Naive B cell (primary cell): Measurements from ENCODE around the gene GALNT17. TPM values are rescaled to one million over a fixed set of nuclear protein-coding genes. Genes with fewer than 3 reads are reported as not detected.

Experiments
- ATAC-seq, 2 donors: fragments of 150-1000 bp; cut with Tn5 transposase; 2 replicates each; pipeline ENCODE4 v1.10.0; 2021; ENCODE audit warnings: low read depth in 2 of 2, mild to moderate bottlenecking in 2 of 2, moderate library complexity in 2 of 2
- DNase-seq: peaks from one replicate; pipeline ENCODE4 v3.0.0; 2022
- H3K27ac Mint-ChIP-seq, 6 donors: one replicate each; pipeline ENCODE4 v1.8.0; 2020 to 2022; ENCODE audit warnings: mild to moderate bottlenecking in 6 of 6, mixed read lengths in 6 of 6, moderate library complexity in 5 of 6, inconsistent platforms in 2 of 6
- H3K27me3 Mint-ChIP-seq, 3 donors: one replicate each; pipeline ENCODE4 v1.8.0; 2021 to 2022; ENCODE audit warnings: mixed read lengths in 3 of 3, mild to moderate bottlenecking in 1 of 3
- H3K36me3 Mint-ChIP-seq, 2 donors: one replicate each; pipeline ENCODE4 v1.8.0; 2020 to 2022; ENCODE audit warnings: mixed read lengths in 2 of 2, inconsistent platforms in 1 of 2, mild to moderate bottlenecking in 1 of 2
- H3K4me1 Mint-ChIP-seq, 3 donors: one replicate each; pipeline ENCODE4 v1.8.0; 2020 to 2022; ENCODE audit warnings: mixed read lengths in 3 of 3, inconsistent platforms in 1 of 3, mild to moderate bottlenecking in 1 of 3, moderate library complexity in 1 of 3
- H3K4me3 Mint-ChIP-seq, 8 donors: one replicate each; pipeline ENCODE4 v1.8.0; 2020 to 2022; ENCODE audit warnings: mild to moderate bottlenecking in 8 of 8, mixed read lengths in 8 of 8, moderate library complexity in 8 of 8, inconsistent platforms in 2 of 8
- H3K9me3 Mint-ChIP-seq, 7 donors: one replicate each; pipeline ENCODE4 v1.8.0; 2020 to 2022; ENCODE audit warnings: mixed read lengths in 7 of 7, mild to moderate bottlenecking in 5 of 7, inconsistent platforms in 2 of 7, moderate library complexity in 1 of 7
- polyA plus RNA-seq, 6 donors: library from polyadenylated mRNA; unstranded; fragments of 300-500 nt; fragmentation: Illumina TruSeq; gene quantifications; one replicate each; pipeline ENCODE4 v1.2.3, GENCODE V29; 2021; ENCODE audit warnings: low read depth in 6 of 6

Gene GALNT17
- polyA plus RNA-seq, 6 donors from 2014 or later, result not detected

GRCh38 chr7:71135663-71136062 is 3.7 kb downstream of the GALNT17 start:
- peaks cover 20 to 28% (median 24%) of the 10 kb centered on the region in 3 donors for H3K27me3 Mint-ChIP-seq
- ATAC-seq (no peak), DNase-seq (no peak)
- H3K4me3 Mint-ChIP-seq, result no peak overlapping the region
- no peak overlapping the region for H3K27ac Mint-ChIP-seq
- H3K4me1 Mint-ChIP-seq, result peaks cover 0 to 7% (median 0%) of the 10 kb centered on the region in 3 donors
- no peaks in the 10 kb centered on the region for H3K36me3 Mint-ChIP-seq
- peaks cover 0 to 11% (median 3%) of the 10 kb centered on the region in 7 donors for H3K9me3 Mint-ChIP-seq

- no peak for DNase-seq
- Mint-ChIP-seq H3K27ac (no peak overlapping the region), H3K36me3 (no peaks in the 10 kb centered on the region), H3K4me1 (no peaks in the 10 kb centered on the region), H3K9me3 (peaks cover 0 to 11% (median 6%) of the 10 kb centered on the region in 7 donors), H3K4me3 (no peak overlapping the region), H3K27me3 (peaks cover 16 to 17% (median 17%) of the 10 kb centered on the region in 3 donors)
- ATAC-seq, result no peak
Observed at GRCh38 chr7:71137479-71137878, 5.5 kb downstream of the GALNT17 start.

GRCh38 chr7:71140264-71140663 is 8.3 kb downstream of the GALNT17 start:
- DNase-seq (no peak), ATAC-seq (no peak)
- Mint-ChIP-seq H3K36me3 (no peaks in the 10 kb centered on the region), H3K4me3 (no peak overlapping the region), H3K27me3 (no peaks in the 10 kb centered on the region), H3K9me3 (peaks cover 5 to 13% (median 10%) of the 10 kb centered on the region in 7 donors), H3K4me1 (no peaks in the 10 kb centered on the region), H3K27ac (no peak overlapping the region)

- Mint-ChIP-seq H3K36me3 (no peaks in the 10 kb centered on the region), H3K27me3 (no peaks in the 10 kb centered on the region), H3K4me1 (no peaks in the 10 kb centered on the region), H3K9me3 (peaks cover 9 to 23% (median 12%) of the 10 kb centered on the region in 7 donors), H3K27ac (no peak overlapping the region), H3K4me3 (no peak overlapping the region)
- ATAC-seq (no peak), DNase-seq (no peak)
Observed at GRCh38 chr7:71144963-71145362, 13.0 kb downstream of the GALNT17 start.

GRCh38 chr7:71145906-71146901 is 14.3 kb downstream of the GALNT17 start:
- Mint-ChIP-seq H3K4me3 (no peak overlapping the region), H3K4me1 (no peaks in the 10 kb centered on the region), H3K9me3 (peaks cover 10 to 27% (median 14%) of the 10 kb centered on the region in 7 donors), H3K36me3 (no peaks in the 10 kb centered on the region), H3K27me3 (no peaks in the 10 kb centered on the region), H3K27ac (no peak overlapping the region)
- DNase-seq (no peak), ATAC-seq (no peak)

GRCh38 chr7:71148098-71148497 is 16.2 kb downstream of the GALNT17 start:
- Mint-ChIP-seq H3K27me3 (no peaks in the 10 kb centered on the region), H3K4me3 (no peak overlapping the region), H3K36me3 (no peaks in the 10 kb centered on the region), H3K27ac (no peak overlapping the region), H3K9me3 (peaks cover 9 to 27% (median 14%) of the 10 kb centered on the region in 7 donors), H3K4me1 (no peaks in the 10 kb centered on the region)
- ATAC-seq, result no peak
- DNase-seq, result no peak

- Mint-ChIP-seq H3K4me3 (no peak overlapping the region), H3K9me3 (peaks cover 6 to 26% (median 15%) of the 10 kb centered on the region in 7 donors), H3K4me1 (no peaks in the 10 kb centered on the region), H3K27me3 (no peaks in the 10 kb centered on the region), H3K27ac (no peak overlapping the region), H3K36me3 (peaks cover 0 to 5% of the 10 kb centered on the region in 2 donors)
- DNase-seq, result no peak
- ATAC-seq, result no peak
Observed at GRCh38 chr7:71155236-71155635, 23.3 kb downstream of the GALNT17 start.

- Mint-ChIP-seq H3K36me3 (peaks cover 0 to 5% of the 10 kb centered on the region in 2 donors), H3K27me3 (no peaks in the 10 kb centered on the region), H3K27ac (no peak overlapping the region), H3K9me3 (peaks cover 6 to 27% (median 14%) of the 10 kb centered on the region in 7 donors), H3K4me1 (no peaks in the 10 kb centered on the region), H3K4me3 (no peak overlapping the region)
- ATAC-seq (no peak), DNase-seq (no peak)
Observed at GRCh38 chr7:71157757-71158156, 25.8 kb downstream of the GALNT17 start.

- Mint-ChIP-seq H3K4me1 (no peaks in the 10 kb centered on the region), H3K4me3 (no peak overlapping the region), H3K27ac (no peak overlapping the region), H3K27me3 (no peaks in the 10 kb centered on the region), H3K9me3 (peaks cover 0 to 29% (median 8%) of the 10 kb centered on the region in 7 donors), H3K36me3 (no peaks in the 10 kb centered on the region)
- ATAC-seq, result no peak
- DNase-seq, result no peak
Observed at GRCh38 chr7:71165708-71166107, 33.8 kb downstream of the GALNT17 start.

GRCh38 chr7:71171476-71171875 is 39.5 kb downstream of the GALNT17 start:
- Mint-ChIP-seq H3K27ac (no peak overlapping the region), H3K4me1 (no peaks in the 10 kb centered on the region)

GRCh38 chr7:71173955-71174354 is 42.0 kb downstream of the GALNT17 start:
- ATAC-seq (no peak), DNase-seq (no peak)
- Mint-ChIP-seq H3K4me3 (no peak overlapping the region), H3K36me3 (no peaks in the 10 kb centered on the region), H3K27ac (no peak overlapping the region), H3K4me1 (no peaks in the 10 kb centered on the region), H3K27me3 (no peaks in the 10 kb centered on the region), H3K9me3 (peaks cover 7 to 35% (median 15%) of the 10 kb centered on the region in 7 donors)

More at GRCh38 chr7:71171476-71171875, 39.5 kb downstream of the GALNT17 start:
- Mint-ChIP-seq H3K4me3 (no peak overlapping the region), H3K36me3 (no peaks in the 10 kb centered on the region), H3K27me3 (no peaks in the 10 kb centered on the region), H3K9me3 (peaks cover 3 to 26% (median 14%) of the 10 kb centered on the region in 7 donors)
- ATAC-seq (no peak), DNase-seq (no peak)

GRCh38 chr7:71182438-71182935 is 50.5 kb downstream of the GALNT17 start:
- no peak overlapping the region for H3K4me3 Mint-ChIP-seq
- H3K36me3 Mint-ChIP-seq, result no peaks in the 10 kb centered on the region
- no peaks in the 10 kb centered on the region for H3K4me1 Mint-ChIP-seq
- DNase-seq, result no peak
- no peaks in the 10 kb centered on the region for H3K27me3 Mint-ChIP-seq
- no peak for ATAC-seq
- H3K9me3 Mint-ChIP-seq, result peaks cover 2 to 25% (median 14%) of the 10 kb centered on the region in 7 donors
- no peak overlapping the region for H3K27ac Mint-ChIP-seq

GRCh38 chr7:71184136-71184535 is 52.2 kb downstream of the GALNT17 start:
- DNase-seq (no peak), ATAC-seq (no peak)
- Mint-ChIP-seq H3K4me3 (no peak overlapping the region), H3K4me1 (no peaks in the 10 kb centered on the region), H3K27me3 (no peaks in the 10 kb centered on the region), H3K9me3 (peaks cover 4 to 25% (median 15%) of the 10 kb centered on the region in 7 donors), H3K27ac (no peak overlapping the region), H3K36me3 (peaks cover 0 to 3% of the 10 kb centered on the region in 2 donors)

GRCh38 chr7:71184609-71185008 is 52.7 kb downstream of the GALNT17 start:
- Mint-ChIP-seq H3K4me3 (no peak overlapping the region), H3K36me3 (peaks cover 0 to 8% of the 10 kb centered on the region in 2 donors), H3K27me3 (no peaks in the 10 kb centered on the region), H3K9me3 (peaks cover 9 to 25% (median 18%) of the 10 kb centered on the region in 7 donors), H3K27ac (no peak overlapping the region), H3K4me1 (no peaks in the 10 kb centered on the region)
- ATAC-seq (no peak), DNase-seq (no peak)
